HEK293T (cell line): Measurements from ENCODE around the gene PLSCR3.

Experiments
- CTCF ChIA-PET: fragments of 350-600 bp; formaldehyde crosslinking; extraction: SDS; loops from one replicate; lab custom pipeline; 2021; ENCODE audit warnings: antibody characterized with exemption, inconsistent platforms; lab: Yijun Ruan, JAX
- POLR2A ChIA-PET: fragments of 350-600 bp; formaldehyde crosslinking; extraction: SDS; loops from one replicate; lab custom pipeline; 2020; ENCODE audit warnings: antibody characterized with exemption, inconsistent platforms; lab: Yijun Ruan, JAX
- DNase-seq: peaks from one replicate; pipeline ENCODE4 v3.0.0; 2012; ENCODE audit warnings: mixed read lengths; ENCODE audit errors: extremely low spot score
- ARNT ChIP-seq: fragments of 450-650 bp; IDR thresholded peaks from 2 replicates; pipeline ENCODE4 v1.6.1; 2017; ENCODE audit warnings: mild to moderate bottlenecking
- BHLHE40 ChIP-seq: fragments of 450-650 bp; IDR thresholded peaks from 2 replicates; pipeline ENCODE4 v1.6.1; 2016; ENCODE audit warnings: mild to moderate bottlenecking, moderate library complexity, borderline replicate concordance
- CTBP1 ChIP-seq: fragments of 450-650 bp; IDR thresholded peaks from 2 replicates; pipeline ENCODE4 v1.6.1; 2016; ENCODE audit warnings: borderline replicate concordance
- ELF4 ChIP-seq: fragments of 450-650 bp; IDR thresholded peaks from 2 replicates; pipeline ENCODE4 v1.6.1; 2017; ENCODE audit warnings: antibody characterized with exemption
- FOXA1 ChIP-seq: fragments of 450-650 bp; IDR thresholded peaks from 2 replicates; pipeline ENCODE4 v1.6.1; 2016; ENCODE audit warnings: mild to moderate bottlenecking
- FOXK2 ChIP-seq: fragments of 450-650 bp; IDR thresholded peaks from 2 replicates; pipeline ENCODE4 v1.6.1; 2016; ENCODE audit warnings: mild to moderate bottlenecking
- FOXM1 ChIP-seq: fragments of 450-650 bp; IDR thresholded peaks from 2 replicates; pipeline ENCODE4 v1.6.1; 2017; ENCODE audit warnings: mild to moderate bottlenecking, borderline replicate concordance
- HDGF ChIP-seq: fragments of 450-650 bp; IDR thresholded peaks from 2 replicates; pipeline ENCODE4 v1.6.1; 2017; ENCODE audit warnings: antibody characterized with exemption, borderline replicate concordance
- L3MBTL2 ChIP-seq: fragments of 450-650 bp; conservative IDR thresholded peaks from 2 replicates; pipeline ENCODE4 v1.6.1; 2016; ENCODE audit warnings: mild to moderate bottlenecking
- LEF1 ChIP-seq: fragments of 450-650 bp; IDR thresholded peaks from 2 replicates; pipeline ENCODE4 v1.6.1; 2017; ENCODE audit warnings: mild to moderate bottlenecking, borderline replicate concordance
- NFRKB ChIP-seq: fragments of 450-650 bp; IDR thresholded peaks from 2 replicates; pipeline ENCODE4 v1.6.1; 2016; ENCODE audit warnings: mild to moderate bottlenecking, moderate library complexity
- PKNOX1 ChIP-seq: fragments of 450-650 bp; IDR thresholded peaks from 2 replicates; pipeline ENCODE4 v1.6.1; 2016
- SP1 ChIP-seq: fragments of 450-650 bp; IDR thresholded peaks from 2 replicates; pipeline ENCODE4 v1.6.1; 2017
- SUZ12 ChIP-seq: fragments of 450-650 bp; IDR thresholded peaks from 2 replicates; pipeline ENCODE4 v1.6.1; 2016; ENCODE audit warnings: mild to moderate bottlenecking
- TARDBP ChIP-seq: fragments of 450-650 bp; IDR thresholded peaks from 2 replicates; pipeline ENCODE4 v1.6.1; 2016
- ZNF384 ChIP-seq: fragments of 450-650 bp; IDR thresholded peaks from 2 replicates; pipeline ENCODE4 v1.6.1; 2016

The PLSCR3 gene

GRCh38 chr17:7404737-7405349 lies 10.5 kb upstream of the PLSCR3 start:
- ChIA-PET POLR2A (interaction anchor here (0.8 to 2.1 kb wide), 15 partner anchors 11 to 281 kb away, joined by 3 to 25 read pairs (median 4); partner anchors contain the start of genes CHRNB1, PLSCR3, POLR2A and TMEM102), CTCF (no interaction called here)
- peak; percentile 42 for DNase-seq
- TF ChIP-seq ARNT, result no peak
- TF ChIP-seq ZNF384, result no peak
- no peak for TF ChIP-seq FOXM1
- TF ChIP-seq TARDBP, result no peak
- no peak for TF ChIP-seq CTBP1
- TF ChIP-seq SUZ12, result no peak
- TF ChIP-seq BHLHE40, result no peak
- TF ChIP-seq PKNOX1, result no peak
- TF ChIP-seq HDGF, result no peak
- TF ChIP-seq SP1, result no peak
- no peak for TF ChIP-seq FOXA1
- TF ChIP-seq L3MBTL2, result no peak
- TF ChIP-seq NFRKB, result no peak

GRCh38 chr17:7403977-7404736 lies 9.8 kb upstream of the PLSCR3 start, which contains the start of gene TMEM256:
Gene TMEM256 (minus strand): TSS chr17:7404097. CDS start chr17:7404084, 13 bp downstream.
- DNase-seq, result peak; percentile 93
- TF ChIP-seq ELF4 (no peak), SP1 (0 out of 2 replicates have a peak, but pooled peaks have one; percentile 38), HDGF (peak; percentile 45; the same call in 1 of the 2 replicates), ARNT (no peak)
- CTCF ChIA-PET, result interaction anchor here (0.6 kb wide), 3 partner anchors 43 to 855 kb away, joined by 3 to 4 read pairs (median 3); no protein-coding TSS in a partner anchor
- POLR2A ChIA-PET, result interaction anchor here (0.6 to 2.1 kb wide), 27 partner anchors 8 to 283 kb away, joined by 3 to 25 read pairs (median 4); partner anchors contain the start of genes CHRNB1, PLSCR3, POLR2A and TMEM102

GRCh38 chr17:7403727-7403976 lies 9.3 kb upstream of the PLSCR3 start:
- no peak for TF ChIP-seq FOXM1
- no peak for TF ChIP-seq SP1
- TF ChIP-seq HDGF, result no peak
- no peak for TF ChIP-seq L3MBTL2
- no peak for TF ChIP-seq NFRKB
- no peak for TF ChIP-seq ZNF384
- TF ChIP-seq TARDBP, result no peak
- no peak for TF ChIP-seq ARNT
- DNase-seq, result peak; percentile 30
- POLR2A ChIA-PET, result interaction anchor here (0.6 to 2.1 kb wide), 26 partner anchors 8 to 284 kb away, joined by 3 to 25 read pairs (median 4); partner anchors contain the start of genes CHRNB1, PLSCR3, TMEM102 and TP53
- CTCF ChIA-PET, result interaction anchor here (0.6 kb wide), 3 partner anchors 43 to 855 kb away, joined by 3 to 4 read pairs (median 3); no protein-coding TSS in a partner anchor

GRCh38 chr17:7403043-7403726 lies 8.9 kb upstream of the PLSCR3 start:
- DNase-seq, result no peak
- TF ChIP-seq ZNF384 (no peak), HDGF (no peak), TARDBP (no peak), ARNT (no peak), L3MBTL2 (no peak), PKNOX1 (no peak), LEF1 (no peak), NFRKB (no peak), SP1 (no peak), FOXK2 (no peak), SUZ12 (no peak)
- ChIA-PET CTCF (interaction anchor here (0.6 kb wide), 1 partner anchor 856 kb away, joined by 4 read pairs; no protein-coding TSS in a partner anchor), POLR2A (interaction anchor here (1.0 to 2.1 kb wide), 7 partner anchors 15 to 136 kb away, joined by 3 to 25 read pairs (median 5); partner anchors contain the start of gene CHRNB1)

GRCh38 chr17:7398612-7399011 lies 4.3 kb upstream of the PLSCR3 start:
- POLR2A ChIA-PET, result interaction anchor here (1.2 to 1.6 kb wide), 5 partner anchors 10 to 148 kb away, joined by 3 to 4 read pairs (median 3); no protein-coding TSS in a partner anchor
- no peak for DNase-seq
- no peak for TF ChIP-seq PKNOX1
- peak; percentile 57; the same call in 1 of the 2 replicates for TF ChIP-seq ZNF384
- TF ChIP-seq HDGF, result no peak
- TF ChIP-seq LEF1, result no peak
- TF ChIP-seq BHLHE40, result no peak
- CTCF ChIA-PET, result no interaction called here

GRCh38 chr17:7396147-7396546 lies 1.8 kb upstream of the PLSCR3 start:
- POLR2A ChIA-PET, result interaction anchor here (0.9 kb wide), 1 partner anchor 8 kb away, joined by 4 read pairs; the partner anchor contains the start of gene TMEM256
- TF ChIP-seq SP1 (no peak), LEF1 (no peak), FOXM1 (no peak), ZNF384 (no peak), HDGF (no peak), FOXA1 (no peak), NFRKB (no peak), L3MBTL2 (no peak), ELF4 (no peak)
- no peak for DNase-seq
- CTCF ChIA-PET, result no interaction called here
